Measurements from ENCODE around the gene ANKDD1A.

Gene ANKDD1A

DNA sequence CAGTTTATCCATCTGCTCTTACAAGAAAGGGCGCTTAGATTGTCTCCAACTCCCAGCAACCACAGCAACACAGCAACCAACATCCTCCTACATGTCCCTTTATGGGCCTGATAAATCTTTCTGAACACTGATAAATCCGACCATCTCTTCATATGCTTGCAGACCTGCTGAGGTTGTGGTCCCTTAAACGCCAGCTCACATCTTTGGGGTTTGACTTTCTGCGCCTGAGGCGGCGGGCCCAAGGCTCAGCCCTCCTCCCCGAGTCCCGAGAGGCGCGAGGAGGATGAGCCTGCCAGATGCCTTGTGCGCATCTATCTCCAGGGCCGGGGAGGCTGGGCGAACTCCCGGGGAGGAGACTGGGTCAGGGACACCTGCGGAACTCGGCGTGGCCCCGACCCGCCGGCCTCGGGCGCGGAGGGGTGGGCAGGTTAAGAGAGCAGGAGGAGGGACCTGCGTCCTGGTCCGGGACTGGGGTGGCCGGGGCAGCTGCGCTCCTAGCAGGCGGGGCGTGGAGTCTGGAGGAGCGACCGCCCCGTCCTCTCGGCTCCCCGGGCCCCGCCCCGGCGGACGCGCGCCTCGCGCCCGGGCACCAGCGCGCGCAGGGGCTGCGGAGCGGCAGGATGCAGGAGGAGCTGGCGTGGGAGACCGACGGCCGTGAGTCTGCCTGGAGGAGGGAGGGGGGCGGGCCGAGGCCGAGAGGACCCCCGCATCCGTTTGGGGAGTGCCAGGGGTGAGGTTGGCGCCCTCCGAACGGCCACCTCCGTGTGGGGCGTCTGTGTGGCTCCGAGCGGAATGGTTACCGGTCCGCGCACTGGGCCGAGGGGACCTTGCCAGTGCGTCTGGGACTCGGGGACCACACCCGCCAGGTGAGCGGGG is at the start of gene ANKDD1A:
ANKDD1A (plus strand) TSS at position 592 of the 876 bp plus-strand sequence; CDS start at position 621, 29 bp downstream.
- peak in 1 of 2 donors; percentile 10 for DNase-seq

GRCh38 chr15:64861960-64862359 is 49.7 kb upstream of the ANKDD1A start:
- no peak for DNase-seq

DNA sequence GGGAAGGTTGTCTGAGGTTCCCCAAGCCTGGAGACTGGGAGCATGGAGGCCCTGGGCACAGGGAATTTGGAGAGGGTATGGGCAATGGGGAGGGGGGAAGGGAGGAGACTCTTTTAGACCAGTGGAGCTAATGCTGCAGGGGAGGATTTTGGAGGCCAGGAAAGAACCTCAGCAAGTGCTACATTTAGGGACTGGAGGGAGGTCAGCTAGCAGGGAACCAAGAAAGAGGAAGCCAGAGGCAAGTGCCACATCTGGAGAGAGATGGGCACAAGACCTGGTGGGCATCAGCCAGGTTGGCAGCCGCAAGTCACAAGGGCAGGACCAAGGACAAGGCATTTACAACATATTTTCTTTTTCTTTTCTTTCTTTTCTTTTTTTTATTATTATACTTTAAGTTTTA is 49.3 kb upstream of the ANKDD1A start:
- DNase-seq, result no peak

DNA sequence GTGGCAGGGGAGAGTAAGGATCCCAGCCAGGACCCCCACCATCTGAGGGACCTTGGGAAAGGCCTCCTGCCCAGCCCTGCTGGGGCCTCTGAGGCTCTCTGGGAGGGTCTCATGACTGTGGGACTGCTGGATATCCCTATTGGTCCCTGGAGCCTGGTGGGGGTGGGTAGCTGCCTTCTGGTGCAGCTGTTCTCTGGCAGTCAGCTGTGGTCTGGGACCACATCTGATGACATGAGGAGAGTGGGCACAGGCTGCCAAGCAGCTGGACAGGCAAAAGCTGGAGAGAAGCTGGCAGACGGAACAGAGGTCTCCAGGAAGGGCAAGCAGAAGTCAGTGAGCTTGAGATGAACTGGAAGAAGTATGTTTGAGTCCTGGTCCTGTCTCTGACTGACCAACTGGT is 47.6 kb upstream of the ANKDD1A start:
- DNase-seq, result no peak

- no peak for DNase-seq
Measured at GRCh38 chr15:64865126-64865997, 46.3 kb upstream of the ANKDD1A start.

DNA sequence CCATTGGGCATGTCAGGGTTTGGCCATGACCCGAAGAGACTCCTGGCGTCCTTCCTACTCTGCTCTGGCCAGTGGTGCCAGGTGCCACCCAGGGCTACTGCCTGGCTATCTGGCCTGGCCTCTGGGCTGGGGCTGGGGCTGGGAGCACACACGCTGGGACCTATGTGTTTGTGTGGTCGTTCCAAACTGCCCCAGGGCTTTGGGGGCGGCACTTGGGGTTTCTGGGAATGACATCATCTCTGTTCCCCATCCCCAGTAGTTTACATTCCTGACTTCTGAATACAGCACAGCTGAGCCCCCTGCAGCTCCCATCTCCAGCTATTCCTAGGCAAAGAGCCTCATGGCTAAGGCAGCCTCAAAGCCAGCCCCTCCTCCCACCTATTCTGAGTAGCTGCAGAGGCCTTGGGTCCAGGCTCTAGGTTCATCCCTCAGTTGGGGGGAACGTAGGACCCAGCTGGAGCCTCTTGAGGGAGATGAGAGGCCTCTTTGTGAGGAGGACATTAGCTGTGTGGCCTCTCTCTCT is 45.6 kb upstream of the ANKDD1A start:
- DNase-seq, result no peak

DNA sequence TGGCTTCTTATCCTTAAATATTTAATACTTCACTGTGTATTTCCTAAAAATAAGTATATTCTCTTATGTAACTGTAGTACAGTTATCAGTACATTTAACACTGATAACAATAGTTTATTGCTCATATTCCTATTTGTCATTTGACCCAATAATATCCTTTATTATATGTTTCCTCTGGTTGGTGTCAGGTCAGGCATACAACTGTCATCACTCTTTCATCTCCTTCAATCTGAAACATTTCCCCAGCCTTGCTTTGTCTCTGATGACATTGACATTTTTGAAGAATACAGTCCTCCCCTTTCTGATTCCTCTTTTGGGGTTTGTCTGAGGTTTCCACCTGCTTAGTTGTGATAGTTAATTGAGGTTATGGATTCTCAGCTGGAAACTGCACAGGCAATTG is 42.2 kb upstream of the ANKDD1A start:
- DNase-seq, result no peak

- no peak for DNase-seq
Measured at GRCh38 chr15:64870353-64870752, 41.3 kb upstream of the ANKDD1A start.

- DNase-seq, result no peak
Measured at GRCh38 chr15:64875641-64876223, 36.0 kb upstream of the ANKDD1A start.

GRCh38 chr15:64877435-64877834 is 34.3 kb upstream of the ANKDD1A start:
- no peak for DNase-seq

- no peak for DNase-seq
Measured at GRCh38 chr15:64878705-64879104, 33.0 kb upstream of the ANKDD1A start.

GRCh38 chr15:64883100-64883581 is 28.6 kb upstream of the ANKDD1A start:
- no peak for DNase-seq

DNA sequence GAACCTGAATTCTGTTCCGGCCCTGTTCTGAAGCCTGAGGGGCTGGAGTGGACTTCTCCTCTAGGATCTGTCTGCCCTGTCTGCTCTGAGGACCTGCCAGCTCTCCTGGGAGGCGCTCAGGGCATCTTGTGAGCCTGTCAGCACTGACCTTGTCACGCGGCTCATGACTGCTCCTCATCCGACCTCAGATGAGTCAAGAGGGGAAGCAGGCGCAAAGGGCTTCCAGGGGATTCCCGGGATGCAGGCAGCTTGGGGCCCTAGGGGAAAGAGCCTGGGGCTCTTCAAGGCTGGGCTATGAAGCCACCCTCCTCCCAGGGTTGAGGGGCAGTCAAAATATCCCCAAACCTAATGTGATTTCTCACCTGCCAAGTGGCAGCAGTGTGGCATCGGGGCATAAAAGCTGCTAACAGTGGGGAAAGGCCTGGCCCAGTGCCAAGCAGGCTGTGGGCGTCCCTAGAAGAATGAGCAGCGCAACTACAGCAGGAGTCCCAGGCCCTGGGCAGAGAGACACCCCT is 27.6 kb upstream of the ANKDD1A start:
- peak; percentile 80 to 82 for DNase-seq

GRCh38 chr15:64884679-64885078 is 27.0 kb upstream of the ANKDD1A start:
- no peak for DNase-seq

GRCh38 chr15:64888336-64888735 is 23.4 kb upstream of the ANKDD1A start:
- DNase-seq, result no peak

GRCh38 chr15:64891561-64891960 is 20.1 kb upstream of the ANKDD1A start:
- DNase-seq, result no peak

DNA sequence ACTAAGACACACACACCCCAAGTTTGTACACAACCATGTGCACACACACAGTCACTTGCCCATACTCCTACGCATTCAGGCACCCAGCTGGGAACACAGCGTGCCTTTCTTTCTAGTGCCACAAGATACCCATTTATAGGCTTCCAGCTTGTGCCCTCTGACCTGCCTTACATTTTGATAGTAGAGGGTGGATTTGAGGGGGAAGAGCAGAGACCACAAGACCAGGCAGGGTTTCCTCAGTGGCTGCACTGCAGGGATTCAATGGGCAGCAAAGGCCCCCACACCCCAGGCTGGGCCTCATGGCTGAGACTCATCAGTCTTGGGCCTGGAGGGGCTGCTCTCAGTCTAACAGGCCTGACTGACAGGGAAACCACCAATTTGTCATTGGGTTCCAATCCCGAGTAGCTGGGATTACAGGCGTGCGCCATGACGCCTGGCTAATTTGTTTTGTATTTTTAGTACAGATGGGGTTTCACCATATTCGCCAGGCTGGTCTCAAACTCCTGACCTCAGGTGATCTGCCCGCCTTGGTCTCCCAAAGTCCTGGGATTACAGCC is 18.8 kb upstream of the ANKDD1A start:
- no peak for DNase-seq

DNA sequence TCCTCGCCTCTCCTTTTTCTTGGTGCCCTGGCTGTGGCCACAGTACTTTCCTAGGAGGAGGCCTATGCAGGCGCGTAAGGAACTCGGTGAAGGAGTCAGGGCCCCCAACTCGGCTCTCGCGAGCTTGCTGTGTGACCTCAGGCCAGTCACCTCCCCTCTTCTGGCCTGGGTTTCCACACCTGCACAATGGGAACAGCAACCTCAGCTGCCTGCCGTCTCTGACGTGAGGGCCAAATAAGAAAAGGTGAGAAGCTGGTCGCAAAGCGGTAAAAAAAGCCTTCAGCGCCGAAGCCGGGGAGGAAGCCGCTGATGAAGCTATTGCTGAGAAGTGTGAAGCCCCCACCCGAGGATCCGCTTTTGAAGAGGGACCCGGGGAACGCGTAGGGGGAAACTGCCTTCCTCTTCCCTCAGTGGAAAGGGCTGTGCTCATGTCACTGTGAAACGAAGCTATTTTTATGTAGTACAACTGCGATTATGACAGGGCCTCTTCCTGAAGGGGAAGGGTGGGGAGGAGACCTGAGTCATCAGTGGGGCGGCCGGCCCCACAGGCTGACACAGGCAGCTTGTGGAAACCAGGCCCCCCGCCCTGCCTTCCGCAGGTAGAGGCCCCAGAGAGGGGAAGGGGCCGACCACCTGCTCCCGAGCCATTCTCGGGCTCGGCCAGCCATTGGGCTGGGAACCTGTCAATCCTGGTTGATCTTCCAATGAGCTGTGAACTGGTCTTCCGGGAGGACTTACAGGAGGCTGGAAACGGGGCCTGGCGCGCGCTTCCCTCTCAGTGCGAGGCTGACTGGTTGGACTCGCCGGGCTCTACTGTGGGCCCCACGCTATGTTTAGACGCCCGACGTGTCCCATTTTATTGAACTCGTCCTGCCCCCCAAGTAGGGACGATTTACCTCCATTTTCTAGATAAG is 18.0 kb upstream of the ANKDD1A start:
- peak; percentile 94 for DNase-seq

- peak; percentile 56 to 67 for DNase-seq
Measured at GRCh38 chr15:64894395-64895056, 17.2 kb upstream of the ANKDD1A start.

DNA sequence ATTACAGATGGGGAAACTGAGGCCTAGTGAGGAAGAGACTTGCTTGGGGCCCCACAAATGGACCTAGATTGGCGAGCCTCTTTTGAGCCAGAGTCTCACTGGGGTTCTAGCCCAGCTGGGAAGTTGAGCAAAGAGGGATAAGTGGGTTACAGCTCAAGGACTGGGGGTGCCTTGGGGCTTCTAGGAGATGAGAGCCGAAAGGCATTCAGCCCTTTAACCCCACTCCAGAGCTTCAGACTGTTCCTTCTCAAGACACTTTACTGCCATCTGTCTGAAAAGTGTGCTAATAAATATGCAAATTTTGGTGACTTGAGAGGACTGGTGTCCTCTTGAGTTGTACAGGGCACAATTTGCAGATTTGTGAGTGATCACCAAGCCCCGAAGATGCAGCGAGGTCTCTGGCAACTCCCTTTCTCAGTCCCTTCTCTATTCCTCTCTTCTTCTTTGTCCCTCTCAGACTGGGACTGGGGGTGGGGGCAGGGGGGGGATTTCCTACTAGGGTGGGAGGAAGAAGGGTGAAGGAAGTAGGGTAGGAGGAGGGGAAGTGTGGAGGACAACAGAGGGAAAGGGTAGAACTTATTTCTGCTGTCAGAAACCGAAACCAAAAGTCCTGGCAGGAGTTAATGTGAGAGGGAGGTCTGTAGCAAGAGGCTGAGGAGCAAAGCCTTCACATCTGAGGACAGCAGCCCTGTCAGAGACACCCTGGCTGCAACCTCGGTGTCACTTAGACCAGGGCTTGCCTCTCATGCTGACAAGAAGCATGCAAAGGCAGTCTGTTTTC is 16.2 kb upstream of the ANKDD1A start:
- DNase-seq, result peak; percentile 39 to 46

All from activated CD4-positive, alpha-beta T cell treated with anti-CD3 and anti-CD28 coated beads for 4 hours (primary cell).